HepG2 (cell line): ENCODE results near the gene CCDC57. TPM values are rescaled to one million over a fixed set of nuclear protein-coding genes. Genes with fewer than 3 reads are reported as not detected.

Experiments used
- DRAP1 ChIP-seq: IDR thresholded peaks from 2 replicates; pipeline ENCODE4 v1.6.1; 2016; ENCODE audit warnings: missing genetic modification reagents, missing compliant biosample characterization
- FLYWCH1 ChIP-seq: sonication (generic); formaldehyde crosslinking; IDR thresholded peaks from 2 replicates; pipeline ENCODE4 v1.8.1; 2023; ENCODE audit warnings: mild to moderate bottlenecking, missing genetic modification reagents
- GATAD1 ChIP-seq: IDR thresholded peaks from 2 replicates; pipeline ENCODE4 v1.6.1; 2016; ENCODE audit warnings: missing genetic modification reagents, missing compliant biosample characterization
- HMGXB4 ChIP-seq, 2 experiments: sonication (generic) in 1 of 2; formaldehyde crosslinking in 1 of 2; IDR thresholded peaks; 2 replicates each; pipeline versions ENCODE4 v1.4.0 to v1.6.1; 2018 to 2020; ENCODE audit warnings: missing genetic modification reagents in 2 of 2, borderline replicate concordance in 1 of 2, low read depth in 1 of 2, mild to moderate bottlenecking in 1 of 2, missing biosample characterization in 1 of 2
- HOXA7 ChIP-seq: sonication (generic); formaldehyde crosslinking; IDR thresholded peaks from 2 replicates; pipeline ENCODE4 v1.8.1; 2022; ENCODE audit warnings: mild to moderate bottlenecking, missing genetic modification reagents, moderate library complexity
- HOXA9 ChIP-seq: sonication (generic); formaldehyde crosslinking; IDR thresholded peaks from 2 replicates; pipeline ENCODE4 v1.8.1; 2022; ENCODE audit warnings: missing genetic modification reagents, mild to moderate bottlenecking, moderate library complexity, borderline replicate concordance
- IKZF4 ChIP-seq: sonication (generic); formaldehyde crosslinking; IDR thresholded peaks from 2 replicates; pipeline ENCODE4 v1.5.1; 2020; ENCODE audit warnings: borderline replicate concordance, mild to moderate bottlenecking, low read depth, missing genetic modification reagents; ENCODE audit errors: not compliant biosample characterization
- MXD3 ChIP-seq: IDR thresholded peaks from 2 replicates; pipeline ENCODE4 v1.6.1; 2016; ENCODE audit warnings: mild to moderate bottlenecking, missing biosample characterization, missing genetic modification reagents
- PLRG1 ChIP-seq: fragments of 450-650 bp; conservative IDR thresholded peaks from 2 replicates; pipeline ENCODE4 v1.6.1; 2016
- PREB ChIP-seq: sonication (generic); formaldehyde crosslinking; IDR thresholded peaks from 2 replicates; pipeline ENCODE4 v1.4.0; 2020; ENCODE audit warnings: missing genetic modification reagents
- RCOR2 ChIP-seq: IDR thresholded peaks from 2 replicates; pipeline ENCODE4 v1.6.1; 2016; ENCODE audit warnings: missing biosample characterization, missing genetic modification reagents
- SNAPC4 ChIP-seq: sonication (generic); formaldehyde crosslinking; IDR thresholded peaks from 2 replicates; pipeline ENCODE4 v1.4.0; 2020; ENCODE audit warnings: mild to moderate bottlenecking, missing genetic modification reagents
- THRA ChIP-seq: sonication (generic); formaldehyde crosslinking; IDR thresholded peaks from 2 replicates; pipeline ENCODE4 v1.4.0; 2020; ENCODE audit warnings: missing genetic modification reagents, borderline replicate concordance
- TMF1 ChIP-seq: sonication (generic); formaldehyde crosslinking; IDR thresholded peaks from 2 replicates; pipeline ENCODE4 v1.8.1; 2022; ENCODE audit warnings: low read depth, missing genetic modification reagents
- ZBTB3 ChIP-seq: sonication (generic); formaldehyde crosslinking; IDR thresholded peaks from 2 replicates; pipeline ENCODE4 v1.4.0; 2020; ENCODE audit warnings: low read depth, mild to moderate bottlenecking, moderate library complexity, missing genetic modification reagents, borderline replicate concordance
- ZNF24 ChIP-seq: fragments of 450-650 bp; IDR thresholded peaks from 2 replicates; pipeline ENCODE4 v1.6.1; 2017; ENCODE audit warnings: antibody characterized with exemption, mild to moderate bottlenecking
- ZNF605 ChIP-seq: sonication (generic); formaldehyde crosslinking; IDR thresholded peaks from 2 replicates; pipeline ENCODE4 v1.8.0; 2022; ENCODE audit warnings: mild to moderate bottlenecking, missing genetic modification reagents
- polyA plus RNA-seq, 8 experiments: library from polyadenylated mRNA; depleted of rRNA in 3 of 8; stranded (reverse) in 7 of 8; unstranded in 1 of 8; fragments of >200 nt; fragmentation: Illumina TruSeq in 4 of 8; extraction: Trizol in 4 of 8; gene quantifications; 2 replicates each; pipeline versions ENCODE4 v1.2.1 to v1.2.3, GENCODE V29; 2011 to 2016; ENCODE audit warnings: low read depth in 4 of 8, missing spikeins in 1 of 8, mixed read lengths in 1 of 8; ENCODE audit not compliant: insufficient read depth in 1 of 8
- total RNA-seq, 5 experiments: library from RNA; depleted of rRNA; stranded (reverse); fragments of >200 nt; fragmentation: Illumina TruSeq; extraction: Trizol; gene quantifications; 2 replicates each; pipeline ENCODE4 v1.2.3, GENCODE V29; 2016; ENCODE audit warnings: low read depth in 1 of 5

The CCDC57 gene
- total and polyA plus RNA-seq, 2 of the 13 experiments (the other 11 are each of a cell fraction or from before 2014, with no cell fraction given) = 59.3 to 59.9 TPM

- peak; percentile 86 for TF ChIP-seq SNAPC4 (CRISPR knock-in tag)
- peak; percentile 90 for TF ChIP-seq THRA (CRISPR knock-in tag)
- no peak for TF ChIP-seq FLYWCH1
- no peak for TF ChIP-seq HOXA9 (CRISPR knock-in tag)
- TF ChIP-seq IKZF4 (CRISPR knock-in tag) = no peak
- peak; percentile 92; the same call in 1 of the 2 replicates for TF ChIP-seq MXD3
- TF ChIP-seq HMGXB4 (CRISPR knock-in tag; IDR thresholded peaks at IDR 0.05; ENCODE audit: borderline replicate concordance in 1 of 2, low read depth in 1 of 2) = peak; percentile 20 to 57; a peak in 3 of 4 replicates
- 0 out of 2 replicates have a peak, but pooled peaks have one; percentile 4 for TF ChIP-seq PREB (CRISPR knock-in tag)
- peak; percentile 39 for TF ChIP-seq DRAP1 (CRISPR knock-in tag)
- peak; percentile 39; the same call in 1 of the 2 replicates for TF ChIP-seq ZBTB3 (CRISPR knock-in tag)
- peak; percentile 93 for TF ChIP-seq ZNF605
- no peak; the same call in 1 of the 2 replicates for TF ChIP-seq RCOR2 (CRISPR knock-in tag)
- peak; percentile 92; the same call in 1 of the 2 replicates for TF ChIP-seq TMF1 (CRISPR knock-in tag)
- peak; percentile 35; the same call in 1 of the 2 replicates for TF ChIP-seq GATAD1 (CRISPR knock-in tag)
- TF ChIP-seq PLRG1 = no peak
- no peak for TF ChIP-seq ZNF24
- TF ChIP-seq HOXA7 = no peak
Observed at GRCh38 chr17:82103553-82104451, 108.8 kb downstream of the CCDC57 start (continued).
